HS-27A (cell line): ENCODE measurements around the gene NFIC.
"Not testable (repeated sequence)": the region's sequence is repeated elsewhere in the genome, so short reads cannot be mapped to it uniquely, and the experiment has no call there.

Source experiments
- DNase-seq: peaks from one replicate; pipeline ENCODE4 v3.0.0-alpha.2; 2012; ENCODE audit warnings: low read depth, missing footprints

NFIC gene

GRCh38 chr19:3452942-3453214, 86.5 kb downstream of the NFIC start:
- DNase-seq = not testable (repeated sequence)

DNA sequence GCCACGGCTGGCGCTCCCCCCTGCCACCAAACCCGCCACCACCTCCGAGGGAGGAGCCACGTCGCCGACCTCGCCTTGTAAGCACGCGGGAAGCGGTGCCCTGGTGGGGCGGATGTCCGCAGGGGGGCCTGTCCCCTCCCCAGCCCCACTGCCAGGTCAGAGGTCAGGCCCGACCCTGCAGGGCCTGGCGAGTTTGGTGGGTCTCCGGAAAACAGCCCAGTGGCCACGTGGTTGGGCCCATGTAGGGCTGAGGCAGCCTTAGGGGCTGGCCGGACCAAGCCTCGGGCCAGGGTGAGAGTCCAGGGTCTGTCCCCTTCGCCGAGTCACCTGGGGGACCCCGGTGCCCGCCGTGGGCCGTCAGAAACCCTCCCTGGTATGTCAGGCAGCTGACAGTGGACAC, 87.5 kb downstream of the NFIC start:
- no peak for DNase-seq

- DNase-seq = no peak
These were observed 88.4 kb downstream of the NFIC start for GRCh38 chr19:3454656-3455392.

- no peak for DNase-seq
These were observed 89.1 kb downstream of the NFIC start for GRCh38 chr19:3455393-3455955.

DNA sequence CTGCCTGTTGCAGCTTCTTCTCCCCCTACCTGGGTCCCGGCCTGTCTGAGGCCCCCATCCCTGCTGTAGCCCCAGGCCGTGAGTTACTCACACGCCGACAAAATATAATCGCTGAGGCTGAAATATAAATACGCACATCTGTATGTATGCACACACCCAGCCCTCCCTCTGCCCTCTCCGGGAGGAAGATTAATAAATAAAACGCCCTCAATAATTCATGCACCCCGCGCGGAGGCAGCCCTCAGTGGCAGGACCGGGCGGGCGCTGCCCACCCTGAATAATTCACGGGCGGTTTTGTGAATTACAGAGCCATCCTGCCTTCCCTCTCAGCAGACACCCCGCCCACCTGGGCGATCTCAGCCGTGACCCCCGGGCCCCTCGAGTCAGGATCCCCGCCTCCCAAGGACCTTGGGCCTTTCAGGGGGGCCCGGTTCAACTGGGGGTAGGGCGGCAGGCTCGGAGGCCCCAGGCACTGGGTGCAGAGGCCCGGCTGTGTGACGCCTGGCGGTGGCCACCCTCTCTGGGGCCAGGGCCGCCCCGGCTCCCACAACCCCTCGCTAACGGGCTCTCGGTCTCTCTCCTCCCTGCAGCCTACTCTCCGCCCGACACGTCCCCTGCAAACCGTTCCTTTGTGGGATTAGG, 89.7 kb downstream of the NFIC start:
- DNase-seq = no peak

DNA sequence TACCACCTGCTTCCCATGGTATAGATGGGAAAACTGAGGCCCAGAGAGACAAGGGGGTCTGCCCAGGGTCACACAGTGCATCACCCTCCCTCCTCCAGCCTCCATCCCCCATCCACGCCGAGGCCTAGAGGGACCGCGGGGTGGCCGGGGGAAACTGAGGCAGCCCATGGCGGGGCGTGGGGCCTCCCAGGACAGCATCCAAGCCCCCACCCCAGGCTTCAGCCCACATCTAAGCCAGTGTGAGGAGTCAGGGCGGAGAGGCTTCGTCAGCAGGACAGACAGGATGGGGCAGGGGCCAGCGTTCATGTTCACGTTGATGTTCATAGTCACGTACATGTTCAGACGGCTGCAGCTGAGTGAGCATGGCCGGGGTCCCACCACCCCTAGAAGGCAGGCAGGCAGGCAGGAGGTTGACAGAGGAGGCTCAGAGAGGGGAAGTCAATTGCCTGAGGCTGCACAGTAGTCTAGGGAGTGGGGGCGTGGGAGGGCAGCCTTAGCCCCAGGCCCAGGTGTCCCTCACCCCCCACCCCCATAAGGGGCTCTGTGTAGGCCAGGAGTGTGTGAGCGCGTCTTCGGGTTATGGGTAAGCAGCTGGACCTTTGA, 90.6 kb downstream of the NFIC start:
- DNase-seq = no peak

GRCh38 chr19:3457528-3458228, 91.3 kb downstream of the NFIC start:
- DNase-seq = no peak

GRCh38 chr19:3458229-3459088, 92.1 kb downstream of the NFIC start:
- DNase-seq = no peak

DNA sequence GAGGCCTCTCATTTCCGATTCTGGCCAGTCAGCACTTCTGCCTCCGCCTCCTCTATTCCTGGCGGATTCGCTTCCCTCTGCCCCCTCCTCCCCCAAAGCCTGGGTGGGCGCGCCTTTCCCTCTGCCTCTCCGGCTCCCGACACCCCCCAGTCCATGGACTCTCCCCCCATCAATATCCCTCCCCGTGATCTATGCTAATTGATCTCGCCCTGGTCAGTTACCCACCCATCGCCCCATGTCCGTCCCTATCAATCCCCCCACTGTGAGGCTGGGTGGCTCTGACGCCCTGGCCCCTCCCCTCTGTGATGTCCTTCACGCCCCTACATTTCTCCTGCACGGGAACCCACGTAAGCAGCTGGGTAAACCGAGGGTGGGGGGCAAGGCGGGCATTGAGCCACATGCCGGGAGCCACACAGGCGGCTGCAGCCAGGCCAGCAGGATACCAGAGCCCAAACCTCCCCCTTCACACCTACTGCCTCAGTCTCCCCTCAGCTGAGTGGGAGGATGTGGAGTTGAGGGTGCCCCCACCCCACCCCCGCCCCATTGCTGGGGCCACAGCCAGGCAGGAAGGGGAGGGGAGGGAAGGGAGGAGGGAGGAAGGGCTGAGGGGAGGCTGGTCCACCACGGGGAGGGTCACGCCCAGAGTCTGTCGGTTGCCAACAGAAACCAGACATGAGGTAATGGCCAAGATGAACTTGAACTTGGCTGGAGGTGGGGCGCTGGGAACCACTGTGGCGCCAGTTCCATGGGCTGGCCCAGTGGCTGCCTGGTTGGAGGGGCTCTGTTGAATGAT, 92.9 kb downstream of the NFIC start:
- DNase-seq = no peak

- DNase-seq = no peak
These were observed 93.7 kb downstream of the NFIC start for GRCh38 chr19:3459965-3460582.

GRCh38 chr19:3462991-3463713, 96.8 kb downstream of the NFIC start:
- DNase-seq = no peak

DNA sequence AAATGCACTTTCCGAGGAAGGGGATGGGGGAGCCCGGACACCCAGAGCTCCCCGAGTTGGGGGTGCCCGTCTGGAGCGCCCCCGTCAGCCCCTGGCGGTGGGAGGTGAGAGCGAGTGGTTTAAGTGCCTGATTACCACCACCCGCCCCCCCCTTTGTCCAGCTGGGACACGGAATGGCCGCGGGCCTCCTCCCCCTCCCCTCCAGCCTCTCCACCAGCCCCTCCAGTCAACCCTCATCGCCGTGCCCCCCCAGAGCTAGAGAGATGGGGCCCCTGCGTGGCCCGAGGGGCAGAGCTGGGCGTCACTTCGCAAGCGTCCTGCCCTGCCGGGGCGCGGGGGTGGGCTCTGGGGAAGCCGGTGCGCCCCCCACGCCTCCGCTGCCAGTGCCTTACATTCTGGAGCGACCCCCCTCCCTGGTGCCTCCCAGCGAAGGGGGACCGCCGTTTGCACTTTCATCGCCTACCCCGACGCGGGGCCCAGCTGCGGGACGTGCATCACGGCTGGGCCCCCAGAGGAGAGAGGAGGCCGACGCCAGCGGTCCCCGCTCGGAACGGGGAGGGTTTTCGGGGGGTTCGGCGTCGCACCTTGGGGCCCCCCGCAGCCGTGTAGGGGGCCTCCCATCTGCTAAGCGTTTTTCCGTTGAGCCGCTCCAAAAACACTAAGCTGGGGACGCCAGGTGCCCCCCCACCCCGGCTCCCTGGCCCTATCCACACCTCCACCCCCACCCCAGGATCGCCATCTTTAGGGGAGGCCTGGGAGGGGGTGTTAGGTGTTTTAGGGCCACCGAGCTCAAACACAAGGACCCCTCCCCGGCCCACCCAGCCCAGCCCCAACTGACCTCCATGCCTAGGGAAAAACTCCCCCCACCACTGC, 97.6 kb downstream of the NFIC start:
- DNase-seq = no peak

GRCh38 chr19:3464587-3465235, 98.3 kb downstream of the NFIC start:
- no peak for DNase-seq

DNA sequence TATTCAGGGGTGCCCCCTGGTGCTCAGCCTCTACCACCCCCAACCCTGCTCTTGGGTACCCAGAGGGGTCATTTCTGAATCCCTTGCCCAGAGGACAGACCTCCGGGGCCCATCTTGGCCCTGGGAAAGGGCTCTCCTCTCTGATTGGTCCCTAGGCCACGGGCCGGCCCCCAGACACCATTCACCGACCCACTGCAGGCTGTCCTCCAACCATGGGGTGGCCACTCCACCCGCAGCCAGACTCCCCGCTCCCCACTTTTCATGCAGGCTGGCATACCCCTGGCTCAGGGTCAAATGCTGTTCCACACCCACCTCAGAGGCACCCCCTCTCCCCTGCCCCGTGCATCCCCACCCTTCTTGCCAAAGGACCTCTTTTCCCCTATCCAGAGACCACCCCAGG, 99.2 kb downstream of the NFIC start:
- DNase-seq = no peak

GRCh38 chr19:3466635-3467034, 100.3 kb downstream of the NFIC start:
- DNase-seq = no peak

DNA sequence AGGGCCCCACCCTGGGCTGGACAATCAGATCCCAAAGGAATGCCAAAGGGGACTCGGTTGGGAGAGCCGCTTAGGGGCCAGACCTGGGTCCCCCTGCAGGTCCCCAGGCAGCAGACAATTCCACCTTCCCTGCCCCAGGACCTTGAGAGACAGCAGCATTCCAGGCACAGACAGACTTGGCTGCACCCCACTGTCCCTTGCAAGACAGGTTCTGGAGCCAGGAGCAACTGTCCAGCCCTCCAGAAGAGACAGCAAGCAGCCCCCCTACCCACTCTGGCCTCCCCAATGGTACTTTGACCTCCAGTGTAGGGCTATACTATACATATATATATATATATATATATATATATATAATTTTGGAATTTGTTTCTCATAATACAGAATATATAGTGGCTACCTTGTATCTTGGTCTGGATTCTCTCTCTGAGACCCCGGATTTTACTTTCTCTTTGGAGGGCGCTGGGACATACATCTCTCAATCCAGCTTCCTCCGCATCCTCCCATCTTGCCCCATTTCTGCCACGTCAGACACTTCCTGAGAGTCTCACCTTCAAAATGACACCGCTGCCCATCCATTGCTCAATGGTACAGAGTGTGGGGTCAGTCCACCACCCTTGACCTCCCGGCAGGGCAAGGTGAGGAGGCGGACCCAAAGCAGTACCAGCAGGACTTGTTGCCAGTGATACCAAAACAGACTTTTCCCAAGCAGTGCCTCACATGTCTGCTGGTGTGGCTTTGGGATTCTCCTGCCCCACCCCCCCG, 101.2 kb downstream of the NFIC start:
- DNase-seq = no peak

- DNase-seq = no peak
These were observed 101.8 kb downstream of the NFIC start for GRCh38 chr19:3468211-3468610.
